MM.1S (cell line): ENCODE measurements around the gene OR8B2.

Experiments
- DNase-seq: peaks from one replicate; pipeline ENCODE4 v3.0.0-alpha.2; 2015
- H2AFZ ChIP-seq: fragments of 300-600 bp; sonication (generic); 2 replicates; pipeline ENCODE4 v1.6.0; 2016; ENCODE audit warnings: antibody characterized with exemption, low read length
- H3F3A ChIP-seq: fragments of 300-600 bp; sonication (generic); 2 replicates; pipeline ENCODE4 v1.6.1; 2016; ENCODE audit warnings: mild to moderate bottlenecking, antibody characterized with exemption, low read length, moderate library complexity, mixed read lengths; ENCODE audit not compliant: insufficient read depth
- H3K27ac ChIP-seq: fragments of 300-600 bp; sonication (generic); 2 replicates; pipeline ENCODE4 v1.5.1; 2016; ENCODE audit warnings: mild to moderate bottlenecking, low read length
- H3K27me3 ChIP-seq: fragments of 300-600 bp; sonication (generic); replicated peaks from 2 replicates; pipeline ENCODE4 v1.6.0; 2016; ENCODE audit warnings: low read length; ENCODE audit not compliant: insufficient read depth
- H3K36me3 ChIP-seq: fragments of 300-600 bp; sonication (generic); replicated peaks from 2 replicates; pipeline ENCODE4 v1.6.1; 2016; ENCODE audit warnings: mild to moderate bottlenecking, low read length, mixed read lengths; ENCODE audit not compliant: insufficient read depth
- H3K4me1 ChIP-seq: fragments of 300-600 bp; sonication (generic); 2 replicates; pipeline ENCODE4 v1.6.1; 2016; ENCODE audit warnings: low read length, mixed read lengths
- H3K4me2 ChIP-seq: fragments of 300-600 bp; sonication (generic); 2 replicates; pipeline ENCODE4 v1.6.0; 2016; ENCODE audit warnings: low read depth, low read length
- H3K4me3 ChIP-seq: fragments of 300-600 bp; sonication (generic); 2 replicates; pipeline ENCODE4 v1.5.1; 2016; ENCODE audit warnings: low read length, mixed read lengths
- H3K79me2 ChIP-seq: fragments of 300-600 bp; sonication (generic); 2 replicates; pipeline ENCODE4 v1.6.1; 2016; ENCODE audit warnings: mixed run types, low read length, mixed read lengths
- H3K9ac ChIP-seq: fragments of 300-600 bp; sonication (generic); 2 replicates; pipeline ENCODE4 v1.6.1; 2016; ENCODE audit warnings: low read length, mixed read lengths
- H3K9me2 ChIP-seq: fragments of 300-600 bp; sonication (generic); replicated peaks from 2 replicates; pipeline ENCODE4 v1.6.1; 2016; ENCODE audit warnings: mild to moderate bottlenecking, low read length, mixed read lengths; ENCODE audit not compliant: insufficient read depth
- H3K9me3 ChIP-seq: fragments of 300-600 bp; sonication (generic); replicated peaks from 2 replicates; pipeline ENCODE4 v1.6.1; 2016; ENCODE audit warnings: mild to moderate bottlenecking, low read length, mixed read lengths; ENCODE audit not compliant: insufficient read depth
- H4K20me1 ChIP-seq: fragments of 300-600 bp; sonication (generic); 2 replicates; pipeline ENCODE4 v1.6.1; 2016; ENCODE audit warnings: mild to moderate bottlenecking, low read length, moderate library complexity, mixed read lengths; ENCODE audit not compliant: insufficient read depth
- CTCF ChIP-seq: fragments of 300-600 bp; sonication (generic); IDR thresholded peaks from 2 replicates; pipeline ENCODE4 v1.5.1; 2016; ENCODE audit warnings: antibody characterized with exemption, low read length, mixed read lengths
- EZH2 ChIP-seq: fragments of 300-600 bp; sonication (generic); optimal IDR thresholded peaks from 2 replicates; pipeline ENCODE3; 2017; ENCODE audit warnings: low read depth, mild to moderate bottlenecking, antibody characterized with exemption, low read length, mixed read lengths
- EZH2phosphoT487 ChIP-seq: fragments of 300-600 bp; sonication (generic); IDR thresholded peaks from 2 replicates; pipeline ENCODE4 v1.6.1; 2018; ENCODE audit warnings: antibody characterized with exemption, low read length

OR8B2 gene

GRCh38 chr11:124421043-124421442 lies 36.7 kb upstream of the OR8B2 start:
- no peaks in the 10 kb centered on the region for H3K4me1 ChIP-seq
- H4K20me1 ChIP-seq: no peaks in the 10 kb centered on the region
- H3K27me3 ChIP-seq: no peaks in the 10 kb centered on the region
- H3K79me2 ChIP-seq: no peaks in the 10 kb centered on the region
- H3K9me3 ChIP-seq: no peaks in the 10 kb centered on the region
- no peaks in the 10 kb centered on the region for H3K36me3 ChIP-seq
- TF ChIP-seq EZH2phosphoT487: no peak
- no peak for TF ChIP-seq CTCF
- no peak for TF ChIP-seq EZH2
- H3K27ac ChIP-seq: no peak overlapping the region
- no peak overlapping the region for H3K4me3 ChIP-seq
- no peak overlapping the region for H3K4me2 ChIP-seq
- DNase-seq: no peak
- no peak overlapping the region for H3K9ac ChIP-seq
- H3F3A ChIP-seq: no peaks in the 10 kb centered on the region
- H2AFZ ChIP-seq: no peak overlapping the region
- H3K9me2 ChIP-seq: no peaks in the 10 kb centered on the region

GRCh38 chr11:124415356-124415923 lies 31.1 kb upstream of the OR8B2 start:
- no peak overlapping the region for H3K9ac ChIP-seq
- no peaks in the 10 kb centered on the region for H3K79me2 ChIP-seq
- no peaks in the 10 kb centered on the region for H3F3A ChIP-seq
- no peak overlapping the region for H2AFZ ChIP-seq
- no peaks in the 10 kb centered on the region for H3K9me3 ChIP-seq
- no peaks in the 10 kb centered on the region for H3K36me3 ChIP-seq
- no peak overlapping the region for H3K27ac ChIP-seq
- no peaks in the 10 kb centered on the region for H3K27me3 ChIP-seq
- no peak for TF ChIP-seq EZH2
- TF ChIP-seq CTCF: peak; percentile 56
- no peaks in the 10 kb centered on the region for H3K9me2 ChIP-seq
- DNase-seq: peak; percentile 55
- H4K20me1 ChIP-seq: no peaks in the 10 kb centered on the region
- no peak overlapping the region for H3K4me3 ChIP-seq
- peak overlapping the region; percentile 7; the same call in 1 of the 2 replicates for H3K4me2 ChIP-seq
- H3K4me1 ChIP-seq: no peaks in the 10 kb centered on the region

- Histone ChIP-seq H3K9me2 (no peaks in the 10 kb centered on the region), H2AFZ (no peak overlapping the region), H4K20me1 (no peaks in the 10 kb centered on the region), H3F3A (no peaks in the 10 kb centered on the region), H3K4me3 (no peak overlapping the region), H3K4me2 (no peak overlapping the region), H3K36me3 (no peaks in the 10 kb centered on the region), H3K4me1 (no peaks in the 10 kb centered on the region), H3K27ac (no peak overlapping the region), H3K9me3 (no peaks in the 10 kb centered on the region), H3K9ac (no peak overlapping the region), H3K27me3 (no peaks in the 10 kb centered on the region), H3K79me2 (no peaks in the 10 kb centered on the region)
- TF ChIP-seq EZH2 (no peak), CTCF (no peak), EZH2phosphoT487 (no peak)
- no peak for DNase-seq
These were observed 25.6 kb upstream of the OR8B2 start for GRCh38 chr11:124409906-124410305.
